HCT116 (cell line): ENCODE results near the gene GNAI1.

ENCODE experiments used
- POLR2A ChIP-seq: IDR thresholded peaks from 2 replicates; pipeline ENCODE4 v1.7.0; 2011; ENCODE audit warnings: borderline replicate concordance; ENCODE audit not compliant: insufficient read depth, insufficient read length; ENCODE audit errors: extremely low read depth
- POLR2AphosphoS5 ChIP-seq: IDR thresholded peaks from 2 replicates; pipeline ENCODE4 v1.6.1; 2011; ENCODE audit warnings: mild to moderate bottlenecking, low read depth, low read length, moderate library complexity
- SIN3A ChIP-seq: IDR thresholded peaks from 2 replicates; pipeline ENCODE4 v1.6.1; 2012; ENCODE audit warnings: low read depth
- TF ChIP-seq, protein P1 (sequence below), 3 experiments: fragments of 200-600 bp in 1 of 3; sonication (generic) in 1 of 3; IDR thresholded peaks in 2 of 3; conservative IDR thresholded peaks in 1 of 3; 2 replicates each; pipeline ENCODE4 v1.5.1; 2012 to 2017; ENCODE audit warnings: low read depth in 2 of 3, low read length in 2 of 3, antibody characterized with exemption in 1 of 3, borderline replicate concordance in 1 of 3, control low read depth in 1 of 3, mild to moderate bottlenecking in 1 of 3, mixed read lengths in 1 of 3, mixed run types in 1 of 3, moderate library complexity in 1 of 3; ENCODE audit not compliant: insufficient read depth in 1 of 3
- TF ChIP-seq, protein P2 (sequence below): IDR thresholded peaks from 2 replicates; pipeline ENCODE4 v1.6.1; 2012; ENCODE audit warnings: low read depth

GRCh38 chr7:80135309-80136104 lies 876 bp downstream of the GNAI1 start:
- TF ChIP-seq, protein P1, sequence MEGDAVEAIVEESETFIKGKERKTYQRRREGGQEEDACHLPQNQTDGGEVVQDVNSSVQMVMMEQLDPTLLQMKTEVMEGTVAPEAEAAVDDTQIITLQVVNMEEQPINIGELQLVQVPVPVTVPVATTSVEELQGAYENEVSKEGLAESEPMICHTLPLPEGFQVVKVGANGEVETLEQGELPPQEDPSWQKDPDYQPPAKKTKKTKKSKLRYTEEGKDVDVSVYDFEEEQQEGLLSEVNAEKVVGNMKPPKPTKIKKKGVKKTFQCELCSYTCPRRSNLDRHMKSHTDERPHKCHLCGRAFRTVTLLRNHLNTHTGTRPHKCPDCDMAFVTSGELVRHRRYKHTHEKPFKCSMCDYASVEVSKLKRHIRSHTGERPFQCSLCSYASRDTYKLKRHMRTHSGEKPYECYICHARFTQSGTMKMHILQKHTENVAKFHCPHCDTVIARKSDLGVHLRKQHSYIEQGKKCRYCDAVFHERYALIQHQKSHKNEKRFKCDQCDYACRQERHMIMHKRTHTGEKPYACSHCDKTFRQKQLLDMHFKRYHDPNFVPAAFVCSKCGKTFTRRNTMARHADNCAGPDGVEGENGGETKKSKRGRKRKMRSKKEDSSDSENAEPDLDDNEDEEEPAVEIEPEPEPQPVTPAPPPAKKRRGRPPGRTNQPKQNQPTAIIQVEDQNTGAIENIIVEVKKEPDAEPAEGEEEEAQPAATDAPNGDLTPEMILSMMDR (IDR thresholded peaks at IDR 0.05 in 2 of 3, conservative IDR thresholded peaks at IDR 0.05 in 1 of 3; ENCODE audit: borderline replicate concordance in 1 of 3, insufficient read depth in 1 of 3, low read depth in 2 of 3, low read length in 2 of 3) = no peak
- TF ChIP-seq SIN3A (no peak), POLR2AphosphoS5 (no peak; the same call in 1 of the 2 replicates), POLR2A (no peak)
- TF ChIP-seq, protein P2, sequence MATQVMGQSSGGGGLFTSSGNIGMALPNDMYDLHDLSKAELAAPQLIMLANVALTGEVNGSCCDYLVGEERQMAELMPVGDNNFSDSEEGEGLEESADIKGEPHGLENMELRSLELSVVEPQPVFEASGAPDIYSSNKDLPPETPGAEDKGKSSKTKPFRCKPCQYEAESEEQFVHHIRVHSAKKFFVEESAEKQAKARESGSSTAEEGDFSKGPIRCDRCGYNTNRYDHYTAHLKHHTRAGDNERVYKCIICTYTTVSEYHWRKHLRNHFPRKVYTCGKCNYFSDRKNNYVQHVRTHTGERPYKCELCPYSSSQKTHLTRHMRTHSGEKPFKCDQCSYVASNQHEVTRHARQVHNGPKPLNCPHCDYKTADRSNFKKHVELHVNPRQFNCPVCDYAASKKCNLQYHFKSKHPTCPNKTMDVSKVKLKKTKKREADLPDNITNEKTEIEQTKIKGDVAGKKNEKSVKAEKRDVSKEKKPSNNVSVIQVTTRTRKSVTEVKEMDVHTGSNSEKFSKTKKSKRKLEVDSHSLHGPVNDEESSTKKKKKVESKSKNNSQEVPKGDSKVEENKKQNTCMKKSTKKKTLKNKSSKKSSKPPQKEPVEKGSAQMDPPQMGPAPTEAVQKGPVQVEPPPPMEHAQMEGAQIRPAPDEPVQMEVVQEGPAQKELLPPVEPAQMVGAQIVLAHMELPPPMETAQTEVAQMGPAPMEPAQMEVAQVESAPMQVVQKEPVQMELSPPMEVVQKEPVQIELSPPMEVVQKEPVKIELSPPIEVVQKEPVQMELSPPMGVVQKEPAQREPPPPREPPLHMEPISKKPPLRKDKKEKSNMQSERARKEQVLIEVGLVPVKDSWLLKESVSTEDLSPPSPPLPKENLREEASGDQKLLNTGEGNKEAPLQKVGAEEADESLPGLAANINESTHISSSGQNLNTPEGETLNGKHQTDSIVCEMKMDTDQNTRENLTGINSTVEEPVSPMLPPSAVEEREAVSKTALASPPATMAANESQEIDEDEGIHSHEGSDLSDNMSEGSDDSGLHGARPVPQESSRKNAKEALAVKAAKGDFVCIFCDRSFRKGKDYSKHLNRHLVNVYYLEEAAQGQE = no peak
